Measurements from ENCODE around the gene UBA3.

Gene UBA3

GRCh38 chr3:69005791-69006482, 74.2 kb downstream of the UBA3 start:
- Histone ChIP-seq H3K9me2 (replicated peaks; ENCODE audit: insufficient read depth, low read length) (no peaks in the 10 kb centered on the region), H4K20me1 (ENCODE audit: low read depth, low read length) (no peaks in the 10 kb centered on the region), H3K36me3 (ENCODE audit: low read length) (peaks cover 29% of the 10 kb centered on the region; the same call in 1 of the 2 replicates), H3K79me2 (ENCODE audit: insufficient read depth, low read length) (no peaks in the 10 kb centered on the region), H3K4me2 (ENCODE audit: low read depth, low read length, poor library complexity, severe bottlenecking) (no peak overlapping the region), H3K4me3 (ENCODE audit: insufficient read depth, low read length, poor library complexity, severe bottlenecking) (no peak overlapping the region), H3K27me3 (ENCODE audit: low read length) (no peaks in the 10 kb centered on the region), H3K27ac (ENCODE audit: low read depth, low read length) (no peak overlapping the region), H3K9me3 (ENCODE audit: insufficient read depth, low read length) (no peaks in the 10 kb centered on the region), H3F3A (ENCODE audit: insufficient read depth) (no peaks in the 10 kb centered on the region), H2AFZ (ENCODE audit: low read depth, low read length, severe bottlenecking) (no peak overlapping the region), H3K9ac (ENCODE audit: low read length) (no peak overlapping the region)
- TF ChIP-seq EZH2phosphoT487 (conservative IDR thresholded peaks at IDR 0.05; ENCODE audit: low read length) (no peak), CTCF (IDR thresholded peaks at IDR 0.05; ENCODE audit: insufficient read depth, low read length, poor library complexity, severe bottlenecking) (no peak)

GRCh38 chr3:69005071-69005790, 74.9 kb downstream of the UBA3 start:
- Histone ChIP-seq H3K36me3 (ENCODE audit: low read length) (peaks cover 29% of the 10 kb centered on the region; the same call in 1 of the 2 replicates), H3K79me2 (ENCODE audit: insufficient read depth, low read length) (no peaks in the 10 kb centered on the region), H3K4me3 (ENCODE audit: insufficient read depth, low read length, poor library complexity, severe bottlenecking) (no peak overlapping the region), H3K9me2 (replicated peaks; ENCODE audit: insufficient read depth, low read length) (no peaks in the 10 kb centered on the region), H2AFZ (ENCODE audit: low read depth, low read length, severe bottlenecking) (no peak overlapping the region), H3F3A (ENCODE audit: insufficient read depth) (no peaks in the 10 kb centered on the region), H3K27ac (ENCODE audit: low read depth, low read length) (no peak overlapping the region), H3K27me3 (ENCODE audit: low read length) (no peaks in the 10 kb centered on the region), H3K4me2 (ENCODE audit: low read depth, low read length, poor library complexity, severe bottlenecking) (no peak overlapping the region), H3K9me3 (ENCODE audit: insufficient read depth, low read length) (no peaks in the 10 kb centered on the region), H3K9ac (ENCODE audit: low read length) (no peak overlapping the region), H4K20me1 (ENCODE audit: low read depth, low read length) (no peaks in the 10 kb centered on the region)
- no peak for TF ChIP-seq EZH2phosphoT487 (conservative IDR thresholded peaks at IDR 0.05; ENCODE audit: low read length)
- no peak for TF ChIP-seq CTCF (IDR thresholded peaks at IDR 0.05; ENCODE audit: insufficient read depth, low read length, poor library complexity, severe bottlenecking)

Measured in SU-DHL-6 (cell line).